Keratinocyte (primary cell): Measurements from ENCODE around the gene RPL32. TPM values are rescaled to one million over a fixed set of nuclear protein-coding genes. Genes with fewer than 3 reads are reported as not detected.

ENCODE experiments used
- DNase-seq: peaks from one replicate; pipeline ENCODE4 v3.0.0-alpha.2; 2011; ENCODE audit warnings: low read depth, missing footprints, low spot score
- FAIRE-seq: peaks from 2 replicates; lab custom pipeline; 2011; peaks lifted over from hg19 to GRCh38; lab: Jason Lieb, UNC
- H2AFZ ChIP-seq: 2 replicates; pipeline ENCODE4 v1.6.0; 2012; ENCODE audit warnings: low read length, control low read depth, inconsistent platforms; ENCODE audit not compliant: control insufficient read depth
- H3K27ac ChIP-seq: 2 replicates; pipeline ENCODE4 v1.5.1; 2011; ENCODE audit warnings: low read length; ENCODE audit not compliant: control insufficient read depth, insufficient read depth
- H3K27me3 ChIP-seq: 3 replicates; pipeline ENCODE4 v1.6.0; 2011; ENCODE audit warnings: low read length; ENCODE audit not compliant: control insufficient read depth, insufficient read depth; ENCODE audit errors: extremely low read depth
- H3K36me3 ChIP-seq, 2 experiments: 2 replicates in 1 of 2; 3 replicates in 1 of 2; pipeline ENCODE4 v1.5.1; 2011; ENCODE audit warnings: low read length in 2 of 2, mild to moderate bottlenecking in 1 of 2; ENCODE audit not compliant: control insufficient read depth in 2 of 2, insufficient read depth in 2 of 2; ENCODE audit errors: extremely low read depth in 1 of 2
- H3K4me1 ChIP-seq: 3 replicates; pipeline ENCODE4 v1.5.1; 2011; ENCODE audit warnings: low read length; ENCODE audit not compliant: control insufficient read depth, insufficient read depth; ENCODE audit errors: extremely low read depth
- H3K4me2 ChIP-seq: 3 replicates; pipeline ENCODE4 v1.6.0; 2011; ENCODE audit warnings: low read depth, low read length; ENCODE audit not compliant: control insufficient read depth, insufficient read depth; ENCODE audit errors: extremely low read depth
- H3K4me3 ChIP-seq, 3 experiments: fragments of 200-600 bp in 1 of 3; sonication (generic) in 1 of 3; 2 replicates in 2 of 3; 3 replicates in 1 of 3; pipeline ENCODE4 v1.5.1; 2011 to 2016; ENCODE audit warnings: low read length in 3 of 3, mild to moderate bottlenecking in 3 of 3, control low read depth in 2 of 3, inconsistent platforms in 1 of 3, low read depth in 1 of 3, mixed read lengths in 1 of 3, mixed run types in 1 of 3, moderate library complexity in 1 of 3; ENCODE audit not compliant: control insufficient read depth in 2 of 3, insufficient read depth in 2 of 3; ENCODE audit errors: extremely low read depth in 1 of 3
- H3K79me2 ChIP-seq: 2 replicates; pipeline ENCODE4 v1.6.0; 2012; ENCODE audit warnings: low read length; ENCODE audit not compliant: control insufficient read depth, insufficient read depth
- H3K9ac ChIP-seq: 3 replicates; pipeline ENCODE4 v1.6.0; 2011; ENCODE audit warnings: low read length; ENCODE audit not compliant: control insufficient read depth, insufficient read depth; ENCODE audit errors: extremely low read depth
- H3K9me1 ChIP-seq: 3 replicates; pipeline ENCODE4 v1.6.0; 2011; ENCODE audit warnings: low read length; ENCODE audit not compliant: control insufficient read depth, insufficient read depth; ENCODE audit errors: extremely low read depth
- H3K9me3 ChIP-seq: 2 replicates; pipeline ENCODE4 v1.5.1; 2012; ENCODE audit warnings: low read depth, low read length; ENCODE audit not compliant: control insufficient read depth
- H4K20me1 ChIP-seq: 3 replicates; pipeline ENCODE4 v1.6.0; 2011; ENCODE audit warnings: low read length; ENCODE audit not compliant: control insufficient read depth, insufficient read depth; ENCODE audit errors: extremely low read depth
- CTCF ChIP-seq, 3 experiments: IDR thresholded peaks in 1 of 3; conservative IDR thresholded peaks in 1 of 3; optimal IDR thresholded peaks in 1 of 3; 2 replicates in 2 of 3; 3 replicates in 1 of 3; pipeline versions ENCODE3 to v1.5.1; 2011; ENCODE audit warnings: low read length in 3 of 3, mild to moderate bottlenecking in 3 of 3, moderate library complexity in 2 of 3, control low read depth in 1 of 3, inconsistent platforms in 1 of 3; ENCODE audit not compliant: insufficient read depth in 2 of 3; ENCODE audit errors: extremely low read depth in 1 of 3
- EZH2 ChIP-seq: IDR thresholded peaks from one replicate; pipeline ENCODE4 v1.6.1; 2012; ENCODE audit warnings: inconsistent platforms, mild to moderate bottlenecking, low read length, moderate library complexity
- dilution Hi-C: fragments of 300-500 bp; cut with MboI; formaldehyde crosslinking; loops from one replicate; pipeline ENCODE4 v1.7.0; 2020; ENCODE audit warnings: low sequenced_read_pairs; ENCODE audit not compliant: extremely low pct_ligation_motif_present
- polyA plus RNA-seq, 5 experiments: library from polyadenylated mRNA; depleted of rRNA in 3 of 5; stranded (reverse) in 3 of 5; stranded (forward) in 1 of 5; unstranded in 1 of 5; fragments of >200 nt; gene quantifications; 1 replicate in 1 of 5; 2 replicates in 3 of 5; 3 replicates in 1 of 5; pipeline versions ENCODE4 v1.2.1 to v1.2.3, GENCODE V29; 2011 to 2012; ENCODE audit warnings: missing spikeins in 2 of 5, low read depth in 1 of 5, low replicate concordance in 1 of 5

RPL32 gene
- polyA plus RNA-seq, 1 donor (not counting 4 experiments of a cell fraction or from before 2014, with no cell fraction given): 2,534 TPM

GRCh38 chr3:12810961-12811360 is 30.4 kb downstream of the RPL32 start:
- peaks cover 3% of the 10 kb centered on the region for H3K4me1 ChIP-seq
- no peak overlapping the region for H3K4me3 ChIP-seq
- dilution Hi-C loops: no loop called here
- no peaks in the 10 kb centered on the region for H3K27me3 ChIP-seq
- H3K4me2 ChIP-seq: no peak overlapping the region
- H3K9me3 ChIP-seq: no peaks in the 10 kb centered on the region
- no peaks in the 10 kb centered on the region for H3K9me1 ChIP-seq
- no peaks in the 10 kb centered on the region for H3K36me3 ChIP-seq
- no peak overlapping the region for H3K9ac ChIP-seq
- FAIRE-seq: no peak
- DNase-seq: no peak
- H3K27ac ChIP-seq: no peak overlapping the region
- peak overlapping the region; percentile 76 for H2AFZ ChIP-seq
- H3K79me2 ChIP-seq: no peaks in the 10 kb centered on the region
- TF ChIP-seq EZH2 (no peak), CTCF (optimal IDR thresholded peaks at IDR 0.05 in 1 of 3, IDR thresholded peaks at IDR 0.05 in 1 of 3, conservative IDR thresholded peaks at IDR 0.05 in 1 of 3; ENCODE audit: extremely low read depth in 1 of 3, insufficient read depth in 2 of 3, low read length in 3 of 3) (no peak)
- H4K20me1 ChIP-seq: no peaks in the 10 kb centered on the region

GRCh38 chr3:12810013-12810780 is 31.2 kb downstream of the RPL32 start:
- Histone ChIP-seq H3K4me3 (peak overlapping the region; percentile 46 to 68 (median 48)), H3K4me2 (peak overlapping the region; percentile 74), H3K27me3 (no peaks in the 10 kb centered on the region), H3K9ac (peak overlapping the region; percentile 37), H4K20me1 (no peaks in the 10 kb centered on the region), H3K4me1 (peaks cover 3% of the 10 kb centered on the region), H3K9me3 (no peaks in the 10 kb centered on the region), H2AFZ (peak overlapping the region; percentile 86), H3K79me2 (no peaks in the 10 kb centered on the region), H3K36me3 (no peaks in the 10 kb centered on the region), H3K9me1 (no peaks in the 10 kb centered on the region), H3K27ac (no peak overlapping the region)
- DNase-seq: peak; percentile 66
- dilution Hi-C loops: no loop called here
- peak; percentile 53 for FAIRE-seq
- peak; percentile 59 to 94 (median 60) for TF ChIP-seq CTCF (optimal IDR thresholded peaks at IDR 0.05 in 1 of 3, IDR thresholded peaks at IDR 0.05 in 1 of 3, conservative IDR thresholded peaks at IDR 0.05 in 1 of 3; ENCODE audit: extremely low read depth in 1 of 3, insufficient read depth in 2 of 3, low read length in 3 of 3)
- TF ChIP-seq EZH2: no peak
